ENCODE data around the gene GUCY2C. TPM values are rescaled to one million over a fixed set of nuclear protein-coding genes. Genes with fewer than 3 reads are reported as not detected.

GUCY2C gene
- total and polyA plus RNA-seq, 2 donors (not counting 3 experiments of a cell fraction or from before 2014, with no cell fraction given), result not detected

- POLR2A ChIA-PET, result no interaction called here
- CTCF ChIA-PET, result interaction anchor here (1.0 kb wide), 1 partner anchor 405 kb away, joined by 3 read pairs; no protein-coding TSS in a partner anchor
- no TSS peak for BruUV-seq (replicated peaks)
- Histone ChIP-seq H3K27me3 (ENCODE audit: control insufficient read depth in 2 of 2, insufficient read depth in 2 of 2, low read length in 2 of 2) (no peaks in the 10 kb centered on the region), H4K20me1 (replicated peaks; ENCODE audit: control insufficient read depth, extremely low read depth, insufficient read depth, low read length) (no peaks in the 10 kb centered on the region), H3K9ac (replicated peaks; ENCODE audit: extremely low read depth, insufficient read depth, low read length) (no peak overlapping the region), H3K4me1 (ENCODE audit: control insufficient read depth, extremely low read depth, insufficient read depth, low read length) (peaks cover 10% of the 10 kb centered on the region), H3K27ac (ENCODE audit: insufficient read depth, low read depth, low read length) (no peak overlapping the region), H3K79me2 (ENCODE audit: control insufficient read depth, insufficient read depth, low read length) (no peaks in the 10 kb centered on the region), H3K9me3 (replicated peaks; ENCODE audit: control insufficient read depth, insufficient read depth, low read length) (no peaks in the 10 kb centered on the region), H3K4me2 (ENCODE audit: insufficient read depth, low read length) (no peak overlapping the region), H3K36me3 (ENCODE audit: control insufficient read depth in 2 of 2, extremely low read depth in 1 of 2, insufficient read depth in 2 of 2, low read length in 2 of 2) (no peaks in the 10 kb centered on the region), H2AFZ (ENCODE audit: low read depth, low read length) (no peak overlapping the region), H3K9me1 (replicated peaks; ENCODE audit: control insufficient read depth, extremely low read depth, insufficient read depth, low read length) (no peaks in the 10 kb centered on the region), H3K4me3 (replicated peaks in 1 of 3; ENCODE audit: insufficient read depth in 1 of 3, low read depth in 1 of 3, low read length in 3 of 3) (no peak overlapping the region)
- intact Hi-C loops (cut with micrococcal nuclease), result no loop called here
- TF ChIP-seq JUN (IDR thresholded peaks at IDR 0.05; ENCODE audit: borderline replicate concordance, insufficient read depth, insufficient read length, low read depth) (no peak), GATA2 (IDR thresholded peaks at IDR 0.05; ENCODE audit: insufficient read depth, insufficient read length, low read depth, low read length) (peak; percentile 78)
- peak; percentile 76 for FAIRE-seq
- dilution Hi-C loops (cut with MboI; ENCODE audit: extremely low pct_ligation_motif_present, low sequenced_read_pairs), result no loop called here
- peak; percentile 14 for DNase-seq (ENCODE audit: low read depth, low spot score)
These were observed 53.1 kb downstream of the GUCY2C start for GRCh38 chr12:14643251-14643650.

GRCh38 chr12:14638066-14638465 is 58.3 kb downstream of the GUCY2C start:
- TF ChIP-seq FOS (IDR thresholded peaks at IDR 0.05; ENCODE audit: borderline replicate concordance, insufficient read depth, low read length) (no peak), JUN (IDR thresholded peaks at IDR 0.05; ENCODE audit: borderline replicate concordance, insufficient read depth, insufficient read length, low read depth) (no peak), EZH2 (IDR thresholded peaks at IDR 0.05; ENCODE audit: borderline replicate concordance, low read depth, low read length, severe bottlenecking) (no peak), CTCF (IDR thresholded peaks at IDR 0.05; ENCODE audit: extremely low read depth in 1 of 2, insufficient read depth in 1 of 2, low read depth in 1 of 2, low read length in 2 of 2) (no peak), GATA2 (IDR thresholded peaks at IDR 0.05; ENCODE audit: insufficient read depth, insufficient read length, low read depth, low read length) (no peak), MYC (IDR thresholded peaks at IDR 0.05; ENCODE audit: low read depth, low read length) (no peak), POLR2A (IDR thresholded peaks at IDR 0.05; ENCODE audit: low read depth, low read length) (no peak)
- H3K4me2 ChIP-seq (ENCODE audit: insufficient read depth, low read length), result no peak overlapping the region
- intact Hi-C loops (cut with micrococcal nuclease), result no loop called here
- H3K36me3 ChIP-seq (ENCODE audit: control insufficient read depth in 2 of 2, extremely low read depth in 1 of 2, insufficient read depth in 2 of 2, low read length in 2 of 2), result no peaks in the 10 kb centered on the region
- no peaks in the 10 kb centered on the region for H3K79me2 ChIP-seq (ENCODE audit: control insufficient read depth, insufficient read depth, low read length)
- H3K9ac ChIP-seq (replicated peaks; ENCODE audit: extremely low read depth, insufficient read depth, low read length), result no peak overlapping the region
- CTCF ChIA-PET, result no interaction called here
- no peak overlapping the region for H2AFZ ChIP-seq (ENCODE audit: low read depth, low read length)
- POLR2A ChIA-PET, result no interaction called here
- no peak for FAIRE-seq
- dilution Hi-C loops (cut with MboI; ENCODE audit: extremely low pct_ligation_motif_present, low sequenced_read_pairs), result no loop called here
- H3K4me3 ChIP-seq (replicated peaks in 1 of 3; ENCODE audit: insufficient read depth in 1 of 3, low read depth in 1 of 3, low read length in 3 of 3), result no peak overlapping the region
- BruUV-seq (replicated peaks), result no TSS peak
- no peaks in the 10 kb centered on the region for H3K9me3 ChIP-seq (replicated peaks; ENCODE audit: control insufficient read depth, insufficient read depth, low read length)
- H3K27me3 ChIP-seq (ENCODE audit: control insufficient read depth in 2 of 2, insufficient read depth in 2 of 2, low read length in 2 of 2), result no peaks in the 10 kb centered on the region
- no peak for DNase-seq (ENCODE audit: low read depth, low spot score)
- no peaks in the 10 kb centered on the region for H3K9me1 ChIP-seq (replicated peaks; ENCODE audit: control insufficient read depth, extremely low read depth, insufficient read depth, low read length)
- peaks cover 3% of the 10 kb centered on the region for H3K4me1 ChIP-seq (ENCODE audit: control insufficient read depth, extremely low read depth, insufficient read depth, low read length)
- H3K27ac ChIP-seq (ENCODE audit: insufficient read depth, low read depth, low read length), result no peak overlapping the region
- H4K20me1 ChIP-seq (replicated peaks; ENCODE audit: control insufficient read depth, extremely low read depth, insufficient read depth, low read length), result no peaks in the 10 kb centered on the region

Measured in endothelial cell of umbilical vein (primary cell).